Measurements from ENCODE around the gene NFKBIA.
"Not testable (repeated sequence)": the region's sequence is repeated elsewhere in the genome, so short reads cannot be mapped to it uniquely, and the experiment has no call there.

NFKBIA gene

DNA sequence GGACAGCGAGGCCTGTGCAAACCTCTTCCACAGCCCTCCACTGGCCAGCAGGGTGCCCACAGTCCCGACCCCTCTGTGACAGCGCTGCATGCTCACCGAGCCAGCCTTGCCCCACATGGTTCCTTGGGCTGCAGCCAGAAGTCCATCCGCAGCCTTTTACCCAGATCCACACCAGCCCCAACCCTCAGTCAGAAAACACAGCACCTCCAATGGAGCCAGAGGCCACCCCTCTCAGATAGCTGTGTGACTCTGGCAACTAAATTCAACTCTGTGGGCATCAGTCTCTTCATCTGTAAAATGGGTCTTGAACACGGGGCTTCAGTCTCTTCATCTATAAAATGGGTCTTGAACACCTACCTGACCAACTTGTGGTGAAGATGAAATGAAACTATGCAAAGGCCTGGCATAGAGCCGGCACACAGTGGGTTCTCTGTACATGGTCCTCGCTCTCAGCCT, 38.0 kb downstream of the NFKBIA start:
- no peak for DNase-seq

DNA sequence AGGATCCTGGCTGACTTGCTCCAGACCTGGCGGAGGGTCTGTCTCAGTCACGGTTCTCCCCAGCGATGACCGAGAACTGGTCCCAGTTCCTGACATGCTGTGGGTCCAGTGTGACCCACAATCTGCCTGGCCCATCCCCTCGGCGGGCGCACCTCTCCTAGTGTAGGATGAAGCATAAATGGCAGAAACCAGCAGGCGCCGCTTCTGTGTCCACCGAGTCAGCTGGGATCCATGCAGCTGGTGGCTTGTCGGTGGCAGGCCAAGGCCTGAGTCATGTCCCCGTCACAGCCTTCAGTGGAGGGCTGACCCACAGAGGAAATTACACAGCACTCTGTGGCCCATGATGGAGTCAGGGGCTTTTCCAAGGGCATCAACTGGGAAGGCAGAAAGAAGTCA, 38.5 kb downstream of the NFKBIA start:
- no peak for DNase-seq

DNA sequence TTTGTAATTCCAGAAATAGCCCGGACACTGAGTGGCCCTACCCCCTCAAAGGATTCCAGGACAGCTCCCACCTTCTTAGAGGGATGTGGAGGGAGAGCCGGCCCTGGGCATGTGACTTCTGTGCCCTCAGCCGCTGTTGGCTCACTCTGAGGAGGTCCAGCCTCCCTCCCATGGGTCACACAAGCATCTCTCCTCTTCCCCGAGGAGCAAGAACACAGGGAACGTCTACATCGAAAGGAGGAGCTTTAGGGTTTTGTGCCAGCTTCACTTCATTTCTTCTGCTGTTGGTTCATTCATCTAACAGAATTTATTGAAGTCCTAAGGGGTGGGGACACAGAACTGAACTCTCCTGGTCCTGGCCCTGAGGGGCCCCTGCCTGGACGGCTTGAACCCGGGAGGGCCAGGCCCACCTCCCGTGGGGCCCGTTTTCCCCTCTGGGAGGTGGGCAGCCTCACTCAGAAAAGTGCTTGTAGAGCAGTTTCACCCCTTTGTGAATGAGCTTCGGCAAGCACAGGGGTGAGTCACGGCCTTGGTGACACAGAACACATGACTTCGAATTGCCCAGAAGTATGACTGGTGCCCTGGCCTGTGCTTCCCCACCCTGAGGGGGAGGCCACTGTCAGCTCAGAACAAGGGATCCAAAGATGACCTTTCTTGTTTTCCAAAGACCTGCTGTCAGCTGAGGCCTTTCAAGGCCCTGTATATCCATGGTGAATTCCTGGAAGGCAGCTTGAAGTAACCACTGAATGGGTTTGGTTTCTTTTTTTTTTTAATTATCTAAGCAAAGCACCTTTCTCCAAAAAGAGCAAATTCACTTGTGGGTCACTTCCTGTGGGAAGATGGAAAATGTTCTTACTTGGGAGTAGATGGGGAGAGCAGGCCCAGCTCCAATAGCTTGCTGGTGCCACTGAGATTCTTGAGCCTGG, 39.2 kb downstream of the NFKBIA start:
- DNase-seq: peak in 3 of 4 experiments; percentile 10 to 58 (median 53)

DNA sequence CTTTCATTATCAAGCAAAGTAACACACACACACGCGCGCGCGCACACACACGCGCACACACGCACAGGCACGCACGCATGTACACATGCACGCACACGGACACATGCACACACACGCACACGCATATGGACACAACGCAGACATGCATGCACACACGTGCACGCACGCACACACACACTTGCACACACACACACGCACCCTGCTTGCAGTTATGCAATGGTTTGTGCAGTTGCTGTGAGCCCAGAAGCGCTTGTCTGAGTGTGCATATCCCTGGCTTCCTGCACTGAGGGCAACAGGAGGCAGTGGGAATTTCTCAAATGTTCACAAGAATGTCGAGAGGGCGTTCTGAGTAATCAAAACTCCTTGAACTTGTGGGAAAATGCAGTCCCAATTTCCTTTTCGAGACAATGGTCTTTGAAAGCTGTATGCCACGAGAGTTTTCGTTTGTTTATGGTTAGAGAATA, 41.6 kb downstream of the NFKBIA start:
- DNase-seq: no peak

DNA sequence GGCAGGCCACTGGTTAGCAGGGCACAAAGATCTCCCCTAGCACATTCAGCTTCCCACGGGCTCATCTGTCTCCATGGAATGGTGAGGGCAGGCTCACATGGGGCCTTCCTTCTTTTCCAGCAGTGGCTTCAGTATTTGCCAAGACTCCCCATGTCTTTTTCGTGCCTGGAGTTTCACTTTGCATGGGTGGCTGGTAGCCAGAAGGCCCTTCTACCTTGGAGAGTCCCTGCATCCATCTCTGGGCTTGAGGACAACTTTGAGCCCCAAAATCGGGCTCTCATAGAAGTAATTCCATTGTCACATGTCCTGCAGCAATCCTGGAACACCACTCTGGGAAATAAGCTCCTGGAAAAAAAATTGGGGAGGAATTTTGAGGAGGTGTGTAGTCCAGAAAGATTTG, 42.1 kb downstream of the NFKBIA start:
- no peak for DNase-seq

DNA sequence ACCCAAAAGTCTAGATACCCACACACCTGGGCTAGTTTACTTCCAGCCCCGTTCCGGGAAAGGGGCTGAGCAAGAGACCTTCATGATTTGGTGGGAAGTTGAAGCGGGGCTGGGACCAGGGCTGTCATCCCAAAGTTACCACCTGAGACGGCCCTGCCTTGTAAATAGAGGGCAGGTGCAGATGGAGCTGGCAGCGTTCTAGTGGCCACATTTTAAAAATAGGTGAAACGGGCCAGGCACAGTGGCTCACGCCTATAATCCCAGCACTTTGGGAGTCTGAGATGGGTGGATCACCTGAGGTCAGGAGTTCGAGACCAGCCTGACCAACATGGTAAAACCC, 43.4 kb downstream of the NFKBIA start:
- DNase-seq: no peak

DNA sequence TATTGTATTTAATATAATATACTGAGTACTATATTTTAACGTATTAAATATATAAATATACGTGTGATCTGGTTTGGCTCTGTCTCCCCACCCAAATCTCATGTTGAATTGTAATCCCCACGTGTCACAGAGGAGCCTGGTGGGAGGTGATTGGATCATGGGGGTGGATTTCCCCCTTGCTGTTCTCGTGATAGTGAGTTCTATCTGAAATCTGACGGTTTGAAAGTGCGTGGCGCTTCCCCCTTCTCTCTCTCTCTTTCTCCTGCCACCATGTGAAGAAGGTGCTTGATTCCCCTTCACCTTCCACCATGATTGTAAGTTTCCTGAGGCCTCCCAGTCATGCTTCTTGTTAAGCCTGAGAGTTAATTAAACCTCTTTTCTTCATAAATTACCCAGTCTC, 44.9 kb downstream of the NFKBIA start:
- not testable (repeated sequence) for DNase-seq

DNA sequence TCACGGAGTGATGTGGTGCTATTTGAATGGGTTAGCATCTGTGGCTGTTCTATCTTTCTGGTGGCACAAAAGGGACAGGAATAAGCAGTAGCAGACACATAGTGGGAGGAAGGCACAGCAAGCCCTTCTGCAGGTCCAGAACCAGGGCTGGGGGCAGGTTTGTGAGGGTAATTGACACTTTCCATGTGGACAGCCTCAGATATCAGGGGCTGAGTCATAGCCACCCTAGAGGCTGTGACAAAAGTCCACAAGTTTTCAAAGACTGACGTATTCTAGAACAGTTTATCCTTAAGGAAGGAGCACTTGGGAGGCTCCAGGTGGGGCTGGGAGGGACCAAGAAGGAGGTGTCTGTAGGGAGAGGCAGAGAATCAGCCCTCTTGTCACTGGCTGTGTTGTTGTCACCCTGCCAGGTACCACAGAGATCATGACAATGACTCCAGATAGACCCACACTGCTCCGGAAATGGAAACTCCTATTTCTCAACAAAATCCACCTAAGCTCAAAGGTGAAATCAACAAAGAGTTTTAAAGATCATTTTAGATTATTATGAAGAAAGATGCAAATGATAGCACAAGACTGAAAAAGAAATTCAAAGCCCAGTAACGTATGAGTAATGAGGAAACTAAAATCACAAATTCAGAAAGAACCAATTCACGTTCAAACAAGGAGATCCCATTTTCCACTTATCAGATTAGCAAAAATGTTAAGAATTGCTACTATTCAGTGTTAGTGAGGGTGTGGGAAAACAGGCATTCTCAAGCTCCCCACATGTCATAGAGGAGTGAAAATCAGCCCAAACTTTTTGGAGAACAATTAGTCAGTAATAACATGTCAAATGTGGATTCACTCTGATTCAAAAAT, 48.3 kb downstream of the NFKBIA start:
- no peak for DNase-seq

DNA sequence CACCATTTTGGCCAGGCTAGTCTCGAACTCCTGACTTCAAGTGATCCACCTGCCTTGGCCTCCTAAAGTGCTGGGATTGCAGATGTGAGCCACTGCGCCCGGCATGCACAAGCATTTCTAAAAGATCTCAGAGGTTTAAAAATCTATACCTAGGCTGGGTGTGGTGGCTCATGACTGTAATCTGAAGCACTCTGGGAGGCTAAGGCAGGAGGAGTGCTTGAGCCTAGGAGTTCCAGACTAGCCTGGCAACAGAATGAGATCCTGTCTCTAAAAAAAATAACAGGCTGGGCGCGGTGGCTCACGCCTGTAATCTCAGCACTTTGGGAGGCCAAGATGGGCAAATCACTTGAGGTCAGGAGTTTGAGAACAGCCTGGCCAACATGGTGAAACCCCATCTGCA, 49.3 kb downstream of the NFKBIA start:
- not testable (repeated sequence) for DNase-seq

DNA sequence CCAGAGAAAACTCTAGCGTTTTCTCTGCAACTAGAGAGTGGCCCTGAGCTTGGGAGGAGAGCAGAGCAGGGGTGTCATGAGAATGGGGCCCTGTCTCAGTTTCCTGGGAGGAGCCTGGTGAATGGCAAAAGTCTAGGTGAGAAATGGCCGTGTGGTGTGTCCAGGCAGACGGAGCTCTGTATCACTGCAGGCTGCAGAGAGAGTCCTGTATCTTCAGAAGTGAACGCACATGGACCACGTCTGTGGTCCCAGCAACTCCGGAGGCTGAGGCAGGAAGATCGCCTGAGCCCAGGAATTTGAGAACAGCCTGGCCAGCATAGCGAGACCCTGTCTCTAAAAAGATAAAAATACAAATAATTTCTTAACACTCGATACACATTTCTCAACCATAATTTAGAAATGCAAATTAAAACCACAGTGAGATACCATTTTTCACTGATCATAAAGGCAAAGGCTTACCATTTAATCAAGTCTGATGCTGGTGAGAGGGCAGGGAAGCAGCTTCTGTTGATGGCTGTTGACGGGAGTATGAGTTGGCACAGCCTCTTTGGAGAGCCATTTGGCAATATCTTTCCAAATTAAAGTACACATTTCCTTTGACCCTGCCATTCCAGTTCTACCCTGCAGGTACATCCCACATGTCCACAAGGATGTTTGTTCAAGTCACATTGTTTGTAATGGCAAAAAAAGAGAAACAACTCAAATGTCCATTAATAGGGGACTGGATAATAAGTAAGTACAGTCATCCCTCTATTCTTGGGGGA, 51.0 kb downstream of the NFKBIA start:
- no peak for DNase-seq

DNA sequence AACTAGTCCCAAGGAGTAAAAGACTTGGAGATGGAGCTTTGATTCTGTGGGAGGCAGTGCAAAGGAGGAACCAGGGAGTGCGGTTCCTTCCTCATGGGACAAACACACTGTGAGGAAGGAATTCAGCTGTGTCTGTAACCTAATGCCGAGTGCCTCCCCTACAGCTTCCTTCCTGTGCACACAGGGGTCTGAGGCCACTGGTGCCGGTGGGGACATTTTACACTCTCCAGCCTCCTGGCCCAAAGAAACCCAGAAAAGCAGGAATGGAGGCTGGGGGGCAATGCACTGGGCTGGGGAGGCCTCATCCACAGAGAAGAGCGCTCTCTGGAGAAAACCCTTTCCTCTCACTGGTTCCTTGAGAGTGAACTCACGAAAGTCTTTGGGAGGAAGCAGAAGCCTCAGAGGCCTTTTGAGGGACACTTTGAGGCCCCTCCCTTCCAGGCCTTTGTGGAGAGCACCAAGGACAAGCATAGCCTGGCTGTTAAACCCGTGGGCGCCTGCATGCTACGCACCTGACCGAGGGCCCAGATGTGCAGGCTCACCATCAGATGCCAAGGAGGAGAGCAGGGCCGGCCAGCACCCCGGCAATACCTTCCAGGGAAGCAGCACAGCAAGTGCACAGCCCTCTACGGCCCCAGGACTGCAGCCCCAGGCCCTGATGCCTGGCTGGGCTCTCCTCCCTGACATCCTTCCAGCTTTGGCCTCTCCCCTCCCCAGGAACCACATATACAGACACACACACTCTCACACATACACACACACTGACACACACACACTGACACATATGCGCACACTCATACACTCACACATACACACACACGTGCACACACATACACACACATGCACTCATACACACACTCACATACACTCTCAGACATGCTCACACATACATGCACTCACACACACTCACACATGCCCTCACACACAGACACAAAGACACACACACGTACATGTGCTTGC, 52.0 kb downstream of the NFKBIA start:
- DNase-seq: no peak

DNA sequence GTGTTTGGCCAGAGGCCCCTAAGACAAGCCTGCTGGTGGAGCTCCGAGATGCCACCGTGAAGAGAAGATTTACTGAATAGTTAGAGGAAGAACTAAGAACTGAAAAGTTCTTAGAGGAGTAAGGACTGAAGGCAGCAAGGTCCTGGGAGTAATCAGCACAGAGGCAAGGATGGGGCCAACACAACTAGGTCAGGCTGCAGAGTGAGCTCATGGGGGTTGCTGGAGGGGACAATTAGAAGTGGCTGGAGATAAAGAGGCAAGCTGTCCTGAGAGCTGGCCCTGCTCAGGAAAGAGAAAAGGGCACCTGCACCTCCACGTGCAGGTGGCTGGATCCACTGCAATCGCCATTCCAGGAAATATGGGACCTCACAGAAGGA, 52.7 kb downstream of the NFKBIA start:
- no peak for DNase-seq
